WTC11 (cell line): ENCODE results near the gene AZIN2.

Experiments used
- ATF3 ChIP-seq: sonication (generic); formaldehyde crosslinking; conservative IDR thresholded peaks from 2 replicates; pipeline ENCODE4 v1.8.1; 2022; ENCODE audit warnings: mild to moderate bottlenecking, missing genetic modification reagents
- CBFB ChIP-seq: sonication (generic); formaldehyde crosslinking; IDR thresholded peaks from 2 replicates; pipeline ENCODE4 v1.8.1; 2022; ENCODE audit warnings: mild to moderate bottlenecking, low read depth, missing genetic modification reagents
- CREB1 ChIP-seq: sonication (generic); formaldehyde crosslinking; IDR thresholded peaks from 2 replicates; pipeline ENCODE4 v1.8.0; 2023; ENCODE audit warnings: mild to moderate bottlenecking, missing genetic modification reagents
- CREM ChIP-seq: sonication (generic); formaldehyde crosslinking; IDR thresholded peaks from 2 replicates; pipeline ENCODE4 v1.8.1; 2022; ENCODE audit warnings: mild to moderate bottlenecking, missing genetic modification reagents, moderate library complexity
- CTCF ChIP-seq: fragments of 200-600 bp; IDR thresholded peaks from 2 replicates; pipeline ENCODE4 v1.8.0; 2022; ENCODE audit warnings: antibody characterized with exemption
- ETV6 ChIP-seq: sonication (generic); formaldehyde crosslinking; IDR thresholded peaks from 2 replicates; pipeline ENCODE4 v1.8.1; 2022; ENCODE audit warnings: mild to moderate bottlenecking, missing genetic modification reagents
- JAZF1 ChIP-seq: fragments of 250-450 bp; sonication (Bioruptor Pico); IDR thresholded peaks from 2 replicates; pipeline ENCODE4 v1.9.0; 2021; ENCODE audit warnings: moderate library complexity, mild to moderate bottlenecking, inconsistent platforms

DNA sequence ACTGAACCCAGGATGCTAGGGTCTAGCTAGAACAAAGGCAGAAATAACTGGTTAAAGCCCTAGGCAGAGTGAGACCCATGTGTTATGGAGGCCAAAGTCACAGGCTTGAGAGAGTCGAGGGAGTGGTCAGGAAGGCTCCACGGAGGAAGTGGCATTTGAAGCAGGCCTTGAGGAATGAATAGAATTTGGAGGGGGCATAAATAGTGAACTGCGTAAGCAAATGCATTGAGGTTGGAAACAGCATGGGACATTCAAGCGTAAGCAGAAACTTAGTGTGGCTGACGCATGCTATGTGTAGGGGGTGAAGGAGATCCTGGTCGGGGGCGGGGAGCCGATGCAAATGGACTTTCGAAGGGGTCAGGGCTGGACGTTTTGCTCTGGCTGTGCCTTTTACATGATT lies 11.5 kb downstream of the AZIN2 start:
- TF ChIP-seq CBFB (CRISPR knock-in tag) (no peak), CTCF (no peak), JAZF1 (CRISPR knock-in tag) (no peak), ATF3 (no peak), ETV6 (CRISPR knock-in tag) (no peak), CREM (CRISPR knock-in tag) (no peak), CREB1 (no peak)
